HUDEP-2 (cell line): ENCODE data around the gene MRGPRE.

Experiments
- DNase-seq, 76 experiments: peaks; one replicate each; lab custom pipeline; 2025; ENCODE audit not compliant: unreplicated experiment in 76 of 76; lab: John Stamatoyannopoulos, UW

MRGPRE gene

GRCh38 chr11:3216027-3216525 is 16.1 kb downstream of the MRGPRE start:
- DNase-seq = no peak

GRCh38 chr11:3215346-3216026 is 16.7 kb downstream of the MRGPRE start:
- DNase-seq = no peak

- no peak for DNase-seq
These were observed 17.9 kb downstream of the MRGPRE start for GRCh38 chr11:3214420-3214699.

- DNase-seq = no peak
These were observed 18.4 kb downstream of the MRGPRE start for GRCh38 chr11:3213659-3214419.

- DNase-seq = no peak
These were observed 23.9 kb downstream of the MRGPRE start for GRCh38 chr11:3208272-3208671.

GRCh38 chr11:3207526-3208189 is 24.6 kb downstream of the MRGPRE start:
- DNase-seq = no peak

GRCh38 chr11:3206922-3207204 is 25.4 kb downstream of the MRGPRE start:
- no peak for DNase-seq

- no peak for DNase-seq
These were observed 25.9 kb downstream of the MRGPRE start for GRCh38 chr11:3206156-3206921.

- DNase-seq = no peak
These were observed 26.7 kb downstream of the MRGPRE start for GRCh38 chr11:3205261-3206155.

- no peak for DNase-seq
These were observed 27.8 kb downstream of the MRGPRE start for GRCh38 chr11:3204141-3205015.

- DNase-seq = no peak
These were observed 28.8 kb downstream of the MRGPRE start for GRCh38 chr11:3203221-3204043.

GRCh38 chr11:3202759-3203158 is 29.5 kb downstream of the MRGPRE start:
- DNase-seq = no peak

- no peak for DNase-seq
These were observed 29.9 kb downstream of the MRGPRE start for GRCh38 chr11:3202305-3202704.

- DNase-seq = no peak
These were observed 30.5 kb downstream of the MRGPRE start for GRCh38 chr11:3201677-3202181.

GRCh38 chr11:3201112-3201581 is 31.1 kb downstream of the MRGPRE start:
- no peak for DNase-seq

- DNase-seq = no peak
These were observed 31.7 kb downstream of the MRGPRE start for GRCh38 chr11:3200388-3201111.

- DNase-seq = no peak
These were observed 32.5 kb downstream of the MRGPRE start for GRCh38 chr11:3199537-3200295.
